ENCODE measurements around the gene DLX1.
"Not testable (repeated sequence)": the region's sequence is repeated elsewhere in the genome, so short reads cannot be mapped to it uniquely, and the experiment has no call there.

DLX1 gene

GRCh38 chr2:172099472-172100079, 14.3 kb downstream of the DLX1 start:
- FAIRE-seq: peak; percentile 62

- FAIRE-seq: no peak
These were observed 15.0 kb downstream of the DLX1 start for GRCh38 chr2:172100080-172100934.

GRCh38 chr2:172100935-172101820, 15.9 kb downstream of the DLX1 start:
- no peak for FAIRE-seq

GRCh38 chr2:172101821-172102390, 16.6 kb downstream of the DLX1 start:
- FAIRE-seq: no peak

GRCh38 chr2:172102391-172103359, 17.4 kb downstream of the DLX1 start, which contains the start of gene DLX2:
TSS of gene DLX2 (minus strand) at chr2:172102900. CDS start at chr2:172102538, 362 bp downstream.
- FAIRE-seq: peak; percentile 79

- FAIRE-seq: peak; percentile 96
These were observed 18.4 kb downstream of the DLX1 start for GRCh38 chr2:172103471-172104272.

GRCh38 chr2:172105471-172106107, 20.3 kb downstream of the DLX1 start:
- FAIRE-seq: no peak

- no peak for FAIRE-seq
These were observed 21.0 kb downstream of the DLX1 start for GRCh38 chr2:172106108-172106961.

- FAIRE-seq: no peak
These were observed 22.6 kb downstream of the DLX1 start for GRCh38 chr2:172107690-172108586.

- FAIRE-seq: no peak
These were observed 23.3 kb downstream of the DLX1 start for GRCh38 chr2:172108587-172108930.

GRCh38 chr2:172109256-172109987, 24.1 kb downstream of the DLX1 start:
- FAIRE-seq: no peak

GRCh38 chr2:172109988-172110811, 24.9 kb downstream of the DLX1 start:
- FAIRE-seq: no peak

- peak; percentile 77 for FAIRE-seq
These were observed 28.3 kb downstream of the DLX1 start for GRCh38 chr2:172113617-172114016.

- FAIRE-seq: not testable (repeated sequence)
These were observed 28.9 kb downstream of the DLX1 start for GRCh38 chr2:172114176-172114575.

- FAIRE-seq: no peak
These were observed 29.3 kb downstream of the DLX1 start for GRCh38 chr2:172114579-172114978.

GRCh38 chr2:172116107-172116506, 30.8 kb downstream of the DLX1 start:
- FAIRE-seq: no peak

GRCh38 chr2:172119089-172119488, 33.8 kb downstream of the DLX1 start:
- no peak for FAIRE-seq

Data from G401.6 (cell line).